ENCODE data around the gene HDAC4.

GRCh38 chr2:239341840-239342239 is 59.0 kb downstream of the HDAC4 start:
- TF ChIP-seq FOXM1 (IDR thresholded peaks at IDR 0.05; ENCODE audit: borderline replicate concordance, low read depth) (no peak), TAF1 (IDR thresholded peaks at IDR 0.05; ENCODE audit: low read depth) (no peak), REST (IDR thresholded peaks at IDR 0.05; ENCODE audit: low read depth) (no peak), EP300 (IDR thresholded peaks at IDR 0.05; ENCODE audit: borderline replicate concordance) (no peak)

Measured in Ishikawa (cell line).